Cardiac septum (tissue), 1 donor: Measurements from ENCODE around the gene SNW1. TPM values are rescaled to one million over a fixed set of nuclear protein-coding genes. Genes with fewer than 3 reads are reported as not detected.
"Not testable (repeated sequence)": the region's sequence is repeated elsewhere in the genome, so short reads cannot be mapped to it uniquely, and the experiment has no call there.

Experiments
- DNase-seq: peaks from one replicate; pipeline ENCODE4 v3.0.0-alpha.2; 2020; ENCODE audit warnings: low spot score
- intact Hi-C: fragments of 100-400 bp; cut with DNase I; formaldehyde crosslinking; loops from one replicate; pipeline ENCODE4 v1.14.0; 2022
- total RNA-seq: library from RNA; stranded (reverse); fragmentation: NEBNext Ultra II Directional; extraction: Animal tissue kit (Norgen Biotek cat#: 25700); gene quantifications from one replicate; pipeline ENCODE4 v1.2.1, GENCODE V29; 2021
- donor health status: DM: no; HTN: no; CAD: no.

The SNW1 gene
- total RNA-seq, 1 donor from 2014 or later, result 55.6 TPM

DNA sequence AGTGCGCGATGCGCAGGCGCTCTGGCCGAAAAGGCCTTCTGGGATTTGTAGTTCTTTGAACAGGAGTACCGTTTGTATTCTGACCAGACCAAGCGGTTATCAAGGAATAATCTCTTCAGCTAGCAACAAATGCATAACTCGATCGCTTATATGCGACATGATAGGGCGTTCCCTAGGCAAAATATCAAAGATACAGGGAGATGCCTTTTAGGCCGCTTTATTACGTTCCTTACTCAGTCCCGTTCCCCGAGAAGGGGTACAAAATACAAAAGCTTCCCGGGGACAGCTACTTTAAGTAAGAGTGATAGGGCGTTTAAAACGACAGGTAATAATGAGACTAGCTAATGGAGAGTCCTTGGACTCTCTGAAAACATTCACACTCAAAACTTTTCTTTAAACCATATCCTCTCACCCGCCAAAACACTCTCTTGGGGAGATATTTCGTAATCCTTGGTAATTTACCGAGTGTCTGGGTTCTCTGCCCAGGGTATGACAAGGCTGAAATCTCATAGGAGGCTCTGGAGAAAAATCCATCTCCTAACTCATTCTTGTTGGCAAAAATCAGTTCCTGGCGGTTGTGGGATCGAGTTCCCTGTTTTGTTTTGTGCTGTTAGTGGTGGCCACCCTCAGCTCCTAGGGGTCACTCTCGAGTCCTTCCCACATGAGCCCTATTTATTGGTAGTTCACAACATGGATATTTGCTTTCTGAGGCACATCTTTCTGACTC is 412 bp upstream of the SNW1 start:
- intact Hi-C loops, result loop anchor here (1.0 kb wide), 1 partner anchor 39 kb away; the partner anchor contains the start of gene ADCK1

GRCh38 chr14:77752799-77753516 is 8.0 kb downstream of the SNW1 start:
- intact Hi-C loops, result no loop called here
- no peak for DNase-seq

More for the DNA sequence above, 412 bp upstream of the SNW1 start:
- DNase-seq, result no peak

DNA sequence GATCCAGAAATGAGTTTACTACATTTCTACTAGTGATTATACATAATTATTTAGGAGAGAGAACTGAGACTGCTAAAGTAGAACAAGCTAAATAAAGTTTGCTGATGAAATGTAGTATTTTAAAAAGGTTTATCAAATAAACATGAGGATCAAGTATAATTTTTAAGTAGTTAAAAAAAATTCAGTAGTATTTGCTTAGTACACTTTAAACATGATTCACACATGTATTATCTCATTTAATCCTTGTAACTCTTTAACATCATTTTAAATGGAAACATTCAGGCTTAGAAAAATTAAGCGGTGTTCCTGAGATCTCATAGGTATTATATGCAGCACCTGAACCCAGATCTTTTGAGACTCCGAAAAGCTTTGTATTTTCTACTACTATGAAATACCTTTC is 8.7 kb downstream of the SNW1 start:
- intact Hi-C loops, result no loop called here
- DNase-seq, result no peak

DNA sequence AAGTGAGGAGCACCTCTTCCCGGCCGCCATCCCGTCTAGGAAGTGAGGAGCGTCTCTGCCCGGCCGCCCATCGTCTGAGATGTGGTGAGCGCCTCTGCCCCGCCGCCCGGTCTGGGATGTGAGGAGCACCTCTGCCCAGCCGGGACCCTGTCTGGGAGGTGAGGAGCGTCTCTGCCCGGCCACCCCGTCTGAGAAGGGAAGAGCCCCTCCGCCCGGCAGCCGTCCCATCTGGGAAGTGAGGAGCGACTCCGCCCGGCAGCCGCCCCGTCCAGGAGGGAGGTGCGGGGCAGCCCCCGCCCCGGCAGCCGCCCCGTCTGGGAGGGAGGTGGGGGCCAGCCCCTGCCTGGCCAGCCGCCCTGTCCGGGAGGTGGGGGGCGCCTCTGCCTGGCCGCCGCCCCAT is 13.5 kb downstream of the SNW1 start:
- DNase-seq, intact Hi-C loops: not testable (repeated sequence)

DNA sequence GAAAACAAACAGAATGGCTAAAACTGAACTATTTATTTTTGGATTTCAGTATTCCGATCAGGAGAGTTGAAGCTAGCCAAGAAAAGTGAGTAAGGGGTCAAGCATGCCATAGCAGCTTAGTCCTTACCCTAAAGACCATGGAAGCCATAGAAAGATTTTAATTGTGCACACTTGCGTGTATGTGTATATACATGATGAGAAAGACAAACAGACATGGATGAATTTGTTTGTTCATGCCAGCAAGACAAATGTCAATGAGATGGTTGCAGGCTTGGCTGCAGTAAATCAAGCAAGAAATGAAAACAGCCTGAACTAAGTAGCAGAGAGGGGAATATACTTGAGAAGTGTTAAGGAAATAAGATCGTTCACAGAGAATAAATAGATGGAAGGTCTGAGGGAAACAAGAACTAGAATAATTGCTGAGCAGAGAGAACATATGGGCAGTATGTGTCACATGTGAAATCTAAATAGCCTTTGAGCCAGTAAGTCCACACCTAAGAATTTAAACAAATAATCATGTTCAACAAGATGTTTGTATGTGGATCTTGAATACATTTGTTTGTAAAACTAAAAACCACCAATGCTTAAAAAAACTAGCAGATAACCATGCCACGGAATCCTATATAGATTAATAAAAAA is 14.8 kb downstream of the SNW1 start:
- no peak for DNase-seq
- intact Hi-C loops, result no loop called here

DNA sequence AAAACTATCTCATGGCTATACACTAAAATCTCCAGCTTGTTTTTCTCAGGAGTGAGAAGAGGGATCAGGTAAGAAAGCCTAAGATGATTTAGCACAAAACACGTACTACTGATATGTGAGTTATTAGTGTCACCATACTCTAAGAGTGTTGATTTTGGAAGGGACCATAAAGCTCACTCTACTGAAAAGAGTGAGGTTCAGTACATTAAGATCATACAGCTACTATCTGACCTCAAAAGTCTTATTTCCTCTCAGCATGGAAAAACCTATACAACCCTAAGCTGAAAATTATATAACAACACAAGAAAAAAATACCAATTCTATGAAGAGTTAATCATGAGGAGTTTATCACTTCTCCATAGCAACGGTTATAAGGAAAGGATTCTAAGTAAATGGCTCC is 19.5 kb downstream of the SNW1 start:
- no peak for DNase-seq
- intact Hi-C loops, result no loop called here

DNA sequence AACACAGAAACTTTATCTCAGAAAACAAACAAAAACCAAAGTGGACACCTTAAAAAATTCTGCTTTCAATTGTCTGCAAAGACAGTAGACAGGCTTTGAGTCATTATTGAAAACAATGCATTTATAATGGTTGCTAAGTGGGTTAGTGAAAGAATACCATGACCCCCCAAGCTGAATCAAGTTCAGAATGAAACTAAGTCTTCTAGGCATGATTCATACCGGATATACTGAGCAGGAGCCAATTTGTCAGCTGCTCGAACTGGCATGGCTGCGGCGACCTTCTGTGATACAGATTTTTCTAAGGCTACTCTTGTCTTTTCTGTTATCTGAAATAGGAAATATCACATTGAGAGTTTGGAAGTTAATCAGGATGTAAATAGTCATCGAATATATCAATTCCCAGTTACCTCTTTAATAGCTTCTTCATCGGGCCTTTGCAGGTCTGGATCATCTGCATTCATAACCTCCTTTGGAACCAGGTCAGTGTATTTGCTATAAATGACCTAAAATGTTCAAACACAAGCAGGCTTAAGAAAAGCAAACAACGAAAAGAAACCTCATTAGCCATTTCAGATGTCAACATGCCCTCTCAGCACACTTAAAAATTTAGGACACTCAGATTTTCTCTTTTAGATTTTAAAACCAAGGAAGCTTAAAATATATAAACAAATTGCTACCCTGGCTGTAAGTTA is 22.3 kb downstream of the SNW1 start:
- intact Hi-C loops, result no loop called here
- DNase-seq, result no peak

GRCh38 chr14:77730976-77731497 is 29.9 kb downstream of the SNW1 start:
- intact Hi-C loops, result no loop called here
- DNase-seq, result no peak

DNA sequence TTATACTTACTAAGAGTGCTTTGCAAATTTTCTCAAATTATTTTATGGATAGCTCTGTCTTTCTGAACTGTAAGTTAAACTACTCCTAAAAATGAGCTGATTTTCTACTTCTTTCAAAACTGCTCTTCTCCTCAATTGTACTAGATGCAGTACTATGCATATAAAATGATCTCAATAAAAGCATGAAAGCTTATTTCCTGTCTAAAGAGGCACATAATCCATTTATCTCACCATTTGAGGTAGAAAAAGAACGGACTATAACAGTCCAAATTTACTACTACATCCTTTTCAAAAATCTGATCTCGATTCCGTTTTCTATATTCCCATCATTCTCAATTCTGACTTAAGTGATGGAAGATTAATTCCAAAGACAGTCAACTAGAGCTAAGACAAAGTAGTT is 38.7 kb downstream of the SNW1 start:
- intact Hi-C loops, result no loop called here
- no peak for DNase-seq

- DNase-seq, result no peak
- intact Hi-C loops, result no loop called here
Measured at GRCh38 chr14:77721437-77721836, 39.5 kb downstream of the SNW1 start.

DNA sequence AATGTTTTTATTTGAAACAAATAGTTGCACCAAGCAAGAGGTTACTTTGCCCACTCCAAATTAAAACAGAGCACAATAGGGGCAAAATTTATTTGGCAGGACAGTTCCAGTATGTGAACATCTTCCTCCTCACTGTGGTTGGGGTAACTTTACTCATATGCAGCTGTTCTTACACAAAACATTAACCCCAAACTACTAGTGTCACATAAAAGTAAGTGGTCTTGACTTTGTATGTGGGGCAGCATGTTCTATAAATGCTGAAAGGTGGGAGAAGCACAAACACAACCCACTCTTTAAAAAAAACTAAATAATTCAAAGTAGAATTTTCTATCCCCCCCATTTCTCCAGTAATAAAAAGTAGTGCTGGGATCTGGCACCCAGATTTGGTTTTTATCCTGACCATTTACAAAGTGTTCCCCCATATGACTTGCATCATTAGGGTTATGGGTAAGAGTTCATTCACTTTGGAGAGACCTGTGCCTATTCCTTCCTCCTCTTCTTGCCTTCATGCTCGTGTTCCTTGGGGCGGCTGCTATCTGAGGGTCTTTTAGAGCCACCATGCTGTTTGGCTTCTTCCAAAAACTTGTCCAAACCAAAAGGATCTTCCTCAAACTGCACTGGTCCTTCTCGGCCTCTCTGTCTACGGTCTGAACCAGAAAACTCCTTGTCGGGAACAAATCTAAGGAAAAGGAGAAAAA is 43.2 kb downstream of the SNW1 start:
- no peak for DNase-seq

GRCh38 chr14:77714926-77715325 is 46.0 kb downstream of the SNW1 start:
- no peak for DNase-seq

More for the DNA sequence above, 43.2 kb downstream of the SNW1 start:
- intact Hi-C loops, result no loop called here

DNA sequence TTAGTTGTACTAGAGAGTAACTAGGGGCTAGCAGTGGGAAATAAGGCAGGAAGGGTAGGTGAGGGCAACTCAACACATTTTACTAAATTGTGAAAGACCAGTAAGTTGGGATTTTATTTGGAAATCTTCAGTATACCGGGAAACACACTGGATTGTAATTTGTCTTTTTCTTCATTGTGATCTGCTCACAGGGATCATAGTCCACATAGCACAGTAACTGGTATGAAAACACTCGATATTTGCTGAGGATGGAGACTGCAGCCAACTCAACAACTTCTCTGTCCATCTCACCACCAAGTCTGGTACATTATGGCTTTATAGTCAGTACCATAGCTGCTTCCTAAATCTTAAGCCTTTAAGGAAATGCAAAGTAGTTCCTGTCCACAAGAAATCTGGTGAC is 50.6 kb downstream of the SNW1 start:
- intact Hi-C loops, result no loop called here

More at GRCh38 chr14:77714926-77715325, 46.0 kb downstream of the SNW1 start:
- intact Hi-C loops, result no loop called here

DNA sequence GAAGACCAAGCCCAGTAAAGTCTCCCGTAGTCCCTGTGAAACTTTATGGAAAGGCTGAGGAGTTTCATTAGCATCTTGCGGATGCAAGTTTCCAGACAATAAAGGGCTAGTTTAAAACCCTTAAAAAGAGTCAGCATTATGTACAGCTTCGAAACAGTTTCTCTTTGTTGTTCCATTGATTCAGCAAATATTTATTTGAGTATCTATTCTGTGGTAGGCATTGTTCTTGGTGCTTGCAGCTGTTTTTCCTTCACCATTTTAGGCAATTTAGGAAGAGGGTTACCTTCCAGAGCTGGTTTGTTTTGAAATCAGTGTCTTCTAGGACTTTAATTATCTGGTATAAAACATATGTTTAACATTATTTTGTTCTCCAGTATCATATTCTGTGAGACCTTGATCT is 51.5 kb downstream of the SNW1 start:
- DNase-seq, result no peak
- intact Hi-C loops, result loop anchor here (5.0 kb wide), 1 partner anchor 252 kb away; the partner anchor contains the start of genes AHSA1 and VIPAS39

More for the DNA sequence above, 50.6 kb downstream of the SNW1 start:
- no peak for DNase-seq

DNA sequence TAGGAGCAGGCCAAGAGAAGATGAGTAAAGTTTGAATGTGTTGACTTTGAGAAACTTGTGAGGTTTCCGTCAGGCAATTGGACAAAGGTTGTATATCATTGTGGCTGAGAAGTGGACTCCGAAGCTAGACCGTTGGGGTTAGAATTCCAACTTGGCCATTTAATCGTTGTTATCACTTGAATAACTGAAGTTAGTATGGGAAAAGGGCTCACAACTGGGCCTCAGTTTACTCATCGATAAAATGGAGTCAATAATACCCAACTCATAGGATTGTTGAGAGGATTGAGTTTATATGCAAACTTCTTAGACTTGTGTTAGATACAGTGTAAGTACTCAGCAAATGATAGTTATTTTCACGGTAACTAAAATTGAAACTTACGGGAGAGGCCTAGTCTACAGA is 52.2 kb downstream of the SNW1 start:
- intact Hi-C loops, result loop anchor here (5.0 kb wide), 1 partner anchor 251 kb away; the partner anchor contains the start of genes AHSA1 and VIPAS39

GRCh38 chr14:77707724-77708408 is 53.1 kb downstream of the SNW1 start, which contains the start of the genes ALKBH1 and SLIRP:
Gene ALKBH1, minus strand, starts transcription at chr14:77708023. Its CDS starts 19 bp downstream, at chr14:77708004.
Gene SLIRP, plus strand, starts transcription at chr14:77708103. Its CDS starts 9 bp downstream, at chr14:77708112.
- DNase-seq, result peak; percentile 94
- intact Hi-C loops, result loop anchor here (2.0 to 5.0 kb wide), 2 partner anchors 53 to 251 kb away; partner anchors contain the start of genes AHSA1 and VIPAS39

More for the DNA sequence above, 52.2 kb downstream of the SNW1 start:
- no peak for DNase-seq

DNA sequence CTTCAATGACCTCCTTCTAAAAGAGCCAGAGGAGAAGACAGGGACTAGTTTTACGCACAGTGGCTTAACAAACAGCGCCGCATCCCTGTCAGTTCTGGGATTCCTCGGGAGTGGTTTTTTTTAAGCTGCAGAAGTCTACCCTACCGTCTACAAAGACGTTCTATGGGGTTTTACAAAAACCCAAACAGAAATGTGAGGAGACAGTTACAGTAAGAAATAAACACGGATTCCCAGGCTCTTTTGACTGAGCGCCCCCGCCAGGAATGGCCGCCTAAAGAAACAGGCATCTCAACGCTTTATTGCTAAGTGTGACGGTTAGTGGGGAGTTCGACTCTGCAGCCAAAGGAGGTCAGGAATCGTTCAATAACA is 53.6 kb downstream of the SNW1 start:
- no peak for DNase-seq
- intact Hi-C loops, result loop anchor here (2.0 to 5.0 kb wide), 2 partner anchors 53 to 250 kb away; partner anchors contain the start of genes AHSA1 and VIPAS39

DNA sequence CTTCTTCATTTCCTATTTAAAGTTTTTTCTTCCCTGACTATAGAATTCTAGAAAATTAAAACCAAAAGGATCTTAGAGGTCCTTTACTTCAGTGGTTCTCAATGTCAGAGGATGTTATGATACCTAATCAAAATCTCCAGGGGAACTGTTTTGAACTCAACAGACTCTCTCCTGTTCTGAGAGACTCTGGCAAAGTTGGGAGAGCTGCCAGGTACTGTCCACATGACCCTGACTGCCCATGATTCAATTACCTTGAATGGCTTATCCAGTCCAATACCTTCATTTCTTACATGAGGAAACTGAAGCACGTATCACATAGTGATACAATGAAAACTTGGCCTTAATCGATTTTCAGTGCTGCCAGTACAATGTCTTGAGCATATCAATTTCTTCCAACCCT is 69.7 kb downstream of the SNW1 start:
- intact Hi-C loops, result no loop called here
- DNase-seq, result no peak
